KOPT-K1 (cell line): ENCODE measurements around the gene GIMAP4.
A peak's percentile ranks its signal among the peaks of the same experiment; 100 is the strongest.
"Not testable (repeated sequence)": the region's sequence is repeated elsewhere in the genome, so short reads cannot be mapped to it uniquely, and the experiment has no call there.

ENCODE experiments used
- H3K27ac ChIP-seq: fragments of 200-600 bp; sonication (generic); 2 replicates; pipeline ENCODE4 v1.5.1; 2016; ENCODE audit warnings: antibody characterized with exemption, mild to moderate bottlenecking, low read depth, low read length; ENCODE audit not compliant: poor library complexity, severe bottlenecking
- H3K36me3 ChIP-seq: fragments of 200-600 bp; sonication (generic); 2 replicates; pipeline ENCODE4 v1.5.1; 2017; ENCODE audit warnings: antibody characterized with exemption, mild to moderate bottlenecking, low read length, moderate library complexity; ENCODE audit not compliant: insufficient read depth
- H3K9me3 ChIP-seq: fragments of 200-600 bp; sonication (generic); 2 replicates; pipeline ENCODE4 v1.5.1; 2017; ENCODE audit warnings: antibody characterized with exemption, low read length, mild to moderate bottlenecking; ENCODE audit not compliant: insufficient read depth, poor library complexity, severe bottlenecking

The GIMAP4 gene

GRCh38 chr7:150610233-150610632 lies 43.0 kb downstream of the GIMAP4 start:
- no peaks in the 10 kb centered on the region for H3K36me3 ChIP-seq
- no peak overlapping the region for H3K27ac ChIP-seq
- peaks cover 34% of the 10 kb centered on the region for H3K9me3 ChIP-seq

GRCh38 chr7:150612925-150613324 lies 45.7 kb downstream of the GIMAP4 start:
- H3K9me3 ChIP-seq = peaks cover 19% of the 10 kb centered on the region
- H3K36me3 ChIP-seq = no peaks in the 10 kb centered on the region
- H3K27ac ChIP-seq = no peak overlapping the region

GRCh38 chr7:150613880-150614279 lies 46.7 kb downstream of the GIMAP4 start:
- no peak overlapping the region for H3K27ac ChIP-seq
- peaks cover 19% of the 10 kb centered on the region for H3K9me3 ChIP-seq
- H3K36me3 ChIP-seq = no peaks in the 10 kb centered on the region

- H3K36me3 ChIP-seq = not testable (repeated sequence)
- Histone ChIP-seq H3K9me3 (peaks cover 19% of the 10 kb centered on the region), H3K27ac (peak overlapping the region; percentile 43)
These were observed 47.2 kb downstream of the GIMAP4 start for GRCh38 chr7:150614426-150614825.

- peaks cover 19% of the 10 kb centered on the region for H3K9me3 ChIP-seq
- H3K36me3 ChIP-seq = not testable (repeated sequence)
- peak overlapping the region; percentile 43 for H3K27ac ChIP-seq
These were observed 48.1 kb downstream of the GIMAP4 start for GRCh38 chr7:150615221-150615755.

GRCh38 chr7:150620061-150620460 lies 52.9 kb downstream of the GIMAP4 start:
- Histone ChIP-seq H3K36me3 (peaks cover 15% of the 10 kb centered on the region), H3K9me3 (no peaks in the 10 kb centered on the region), H3K27ac (no peak overlapping the region)

- Histone ChIP-seq H3K9me3 (no peaks in the 10 kb centered on the region), H3K27ac (no peak overlapping the region), H3K36me3 (peaks cover 23% of the 10 kb centered on the region)
These were observed 53.6 kb downstream of the GIMAP4 start for GRCh38 chr7:150620617-150621371.

GRCh38 chr7:150621376-150621775 lies 54.2 kb downstream of the GIMAP4 start:
- Histone ChIP-seq H3K36me3 (peaks cover 28% of the 10 kb centered on the region), H3K9me3 (no peaks in the 10 kb centered on the region), H3K27ac (no peak overlapping the region)
